ENCODE results near the gene PLA2G4E. TPM values are rescaled to one million over a fixed set of nuclear protein-coding genes. Genes with fewer than 3 reads are reported as not detected.

The PLA2G4E gene
- polyA plus RNA-seq, 2 of the 4 experiments (the other 2 are of a cell fraction): 0.01 TPM; not detected in 1

DNA sequence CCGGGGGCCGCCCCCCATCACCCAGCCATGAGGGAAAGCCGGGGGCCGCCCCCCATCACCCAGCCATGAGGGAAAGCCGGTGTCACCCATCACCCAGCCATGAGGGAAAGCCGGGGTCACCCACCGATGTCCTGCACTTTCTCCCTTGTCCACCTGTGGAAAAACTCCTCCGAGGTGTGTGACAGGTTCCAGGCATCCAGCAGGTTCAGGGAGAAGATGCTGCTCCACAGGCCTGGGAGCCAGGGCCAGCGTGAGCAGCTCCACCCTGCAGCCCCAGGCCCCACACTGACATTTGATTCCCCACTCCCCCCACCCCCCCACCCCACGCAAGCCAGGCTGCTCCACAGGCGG is 32.9 kb downstream of the PLA2G4E start (continued):
- TF ChIP-seq, protein P1, sequence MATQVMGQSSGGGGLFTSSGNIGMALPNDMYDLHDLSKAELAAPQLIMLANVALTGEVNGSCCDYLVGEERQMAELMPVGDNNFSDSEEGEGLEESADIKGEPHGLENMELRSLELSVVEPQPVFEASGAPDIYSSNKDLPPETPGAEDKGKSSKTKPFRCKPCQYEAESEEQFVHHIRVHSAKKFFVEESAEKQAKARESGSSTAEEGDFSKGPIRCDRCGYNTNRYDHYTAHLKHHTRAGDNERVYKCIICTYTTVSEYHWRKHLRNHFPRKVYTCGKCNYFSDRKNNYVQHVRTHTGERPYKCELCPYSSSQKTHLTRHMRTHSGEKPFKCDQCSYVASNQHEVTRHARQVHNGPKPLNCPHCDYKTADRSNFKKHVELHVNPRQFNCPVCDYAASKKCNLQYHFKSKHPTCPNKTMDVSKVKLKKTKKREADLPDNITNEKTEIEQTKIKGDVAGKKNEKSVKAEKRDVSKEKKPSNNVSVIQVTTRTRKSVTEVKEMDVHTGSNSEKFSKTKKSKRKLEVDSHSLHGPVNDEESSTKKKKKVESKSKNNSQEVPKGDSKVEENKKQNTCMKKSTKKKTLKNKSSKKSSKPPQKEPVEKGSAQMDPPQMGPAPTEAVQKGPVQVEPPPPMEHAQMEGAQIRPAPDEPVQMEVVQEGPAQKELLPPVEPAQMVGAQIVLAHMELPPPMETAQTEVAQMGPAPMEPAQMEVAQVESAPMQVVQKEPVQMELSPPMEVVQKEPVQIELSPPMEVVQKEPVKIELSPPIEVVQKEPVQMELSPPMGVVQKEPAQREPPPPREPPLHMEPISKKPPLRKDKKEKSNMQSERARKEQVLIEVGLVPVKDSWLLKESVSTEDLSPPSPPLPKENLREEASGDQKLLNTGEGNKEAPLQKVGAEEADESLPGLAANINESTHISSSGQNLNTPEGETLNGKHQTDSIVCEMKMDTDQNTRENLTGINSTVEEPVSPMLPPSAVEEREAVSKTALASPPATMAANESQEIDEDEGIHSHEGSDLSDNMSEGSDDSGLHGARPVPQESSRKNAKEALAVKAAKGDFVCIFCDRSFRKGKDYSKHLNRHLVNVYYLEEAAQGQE (IDR thresholded peaks at IDR 0.05): no peak
- no peak for TF ChIP-seq PHF8 (IDR thresholded peaks at IDR 0.05; ENCODE audit: borderline replicate concordance, low read depth)

DNA sequence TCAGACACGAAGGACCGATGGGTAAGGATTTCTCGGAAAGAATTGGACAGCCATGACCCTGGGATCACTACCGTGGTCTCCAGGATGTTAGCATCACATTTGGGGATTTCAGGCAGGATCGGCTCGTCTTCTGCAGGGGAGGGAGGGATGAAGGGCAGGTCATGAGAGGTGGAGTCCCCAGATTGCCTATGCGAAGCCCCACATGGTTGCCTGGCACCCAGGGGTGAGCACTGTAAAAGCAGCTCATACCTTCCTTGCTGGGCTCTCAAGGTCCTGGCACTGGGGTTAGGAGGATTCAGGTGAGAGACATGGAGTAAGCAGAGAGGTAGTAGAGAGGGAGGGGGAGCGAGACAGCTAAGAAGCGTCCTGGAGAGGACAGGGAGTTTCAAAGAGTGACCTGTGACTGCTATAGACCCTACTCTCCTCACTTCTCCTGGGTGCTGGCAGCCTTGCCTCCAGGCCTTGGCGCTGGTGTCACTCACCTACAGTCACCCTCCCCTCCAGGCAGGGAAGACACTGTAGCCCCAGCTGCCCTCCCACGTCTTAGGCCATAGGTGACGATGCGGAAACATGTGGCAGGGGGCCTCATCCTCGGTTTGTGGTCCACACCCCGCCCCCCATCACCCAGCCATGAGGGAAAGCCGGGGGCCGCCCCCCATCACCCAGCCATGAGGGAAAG is 33.5 kb downstream of the PLA2G4E start:
- Histone ChIP-seq H3K4me2 (no peak overlapping the region), H3K4me1 (no peaks in the 10 kb centered on the region), H3K9me3 (no peaks in the 10 kb centered on the region), H3K27ac (no peak overlapping the region), H3K4me3 (no peak overlapping the region)
- ATAC-seq: no peak
- TF ChIP-seq NPAS2 (CRISPR knock-in tag; IDR thresholded peaks at IDR 0.05; ENCODE audit: borderline replicate concordance): no peak
- no peak for TF ChIP-seq JUNB (IDR thresholded peaks at IDR 0.05)
- TF ChIP-seq RCOR1 (IDR thresholded peaks at IDR 0.05; ENCODE audit: low read depth, low read length): no peak
- TF ChIP-seq FOSB (CRISPR knock-in tag; IDR thresholded peaks at IDR 0.05): no peak
- TF ChIP-seq, protein P1 (IDR thresholded peaks at IDR 0.05): no peak
- no peak for TF ChIP-seq MYC (IDR thresholded peaks at IDR 0.05; ENCODE audit: borderline replicate concordance, low read length)
- TF ChIP-seq EHMT2 (IDR thresholded peaks at IDR 0.05; ENCODE audit: low read depth): no peak
- no peak for TF ChIP-seq RNF2 (IDR thresholded peaks at IDR 0.05; ENCODE audit: borderline replicate concordance, low read depth)
- no peak for TF ChIP-seq CEBPB (IDR thresholded peaks at IDR 0.05)
- no peak for TF ChIP-seq MAFK (IDR thresholded peaks at IDR 0.05; ENCODE audit: partially characterized antibody)
- TF ChIP-seq KDM1A (IDR thresholded peaks at IDR 0.05; ENCODE audit: low read depth): no peak
- no peak for TF ChIP-seq POLR2A (IDR thresholded peaks at IDR 0.05; ENCODE audit: low read length)
- TF ChIP-seq BHLHE40 (IDR thresholded peaks at IDR 0.05; ENCODE audit: low read depth, low read length): no peak
- TF ChIP-seq, protein P2, sequence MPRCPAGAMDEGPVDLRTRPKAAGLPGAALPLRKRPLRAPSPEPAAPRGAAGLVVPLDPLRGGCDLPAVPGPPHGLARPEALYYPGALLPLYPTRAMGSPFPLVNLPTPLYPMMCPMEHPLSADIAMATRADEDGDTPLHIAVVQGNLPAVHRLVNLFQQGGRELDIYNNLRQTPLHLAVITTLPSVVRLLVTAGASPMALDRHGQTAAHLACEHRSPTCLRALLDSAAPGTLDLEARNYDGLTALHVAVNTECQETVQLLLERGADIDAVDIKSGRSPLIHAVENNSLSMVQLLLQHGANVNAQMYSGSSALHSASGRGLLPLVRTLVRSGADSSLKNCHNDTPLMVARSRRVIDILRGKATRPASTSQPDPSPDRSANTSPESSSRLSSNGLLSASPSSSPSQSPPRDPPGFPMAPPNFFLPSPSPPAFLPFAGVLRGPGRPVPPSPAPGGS (IDR thresholded peaks at IDR 0.05): no peak
- no peak for FAIRE-seq
- WGBS (ENCODE audit: missing lambda C conversion rate): 74% methylated on average over 11 of the region's 17 CpGs
- CTCF ChIA-PET: interaction anchor here (0.7 to 13.7 kb wide), 8 partner anchors 8 to 150 kb away, joined by 3 to 247 read pairs (median 28); no protein-coding TSS in a partner anchor
- POLR2A ChIA-PET: interaction anchor here (1.2 kb wide), 1 partner anchor 15 kb away, joined by 3 read pairs; the partner anchor contains the start of gene EHD4
- no peak for DNase-seq (ENCODE audit: low read depth in 1 of 2, low spot score in 1 of 2)
